Smooth muscle cell (in vitro differentiated cells): ENCODE measurements around the gene NAP1L2. TPM values are rescaled to one million over a fixed set of nuclear protein-coding genes. Genes with fewer than 3 reads are reported as not detected.
"Not testable (repeated sequence)": the region's sequence is repeated elsewhere in the genome, so short reads cannot be mapped to it uniquely, and the experiment has no call there.

Source experiments
- DNase-seq: peaks from one replicate; lab custom pipeline; 2025; ENCODE audit not compliant: unreplicated experiment; lab: John Stamatoyannopoulos, UW
- H2AFZ ChIP-seq: fragments of 200-600 bp; sonication (generic); 2 replicates; pipeline ENCODE4 v1.6.0; 2016; ENCODE audit warnings: antibody characterized with exemption, low read depth, mild to moderate bottlenecking
- H3F3A ChIP-seq: fragments of 200-600 bp; sonication (generic); 2 replicates; pipeline ENCODE4 v1.6.0; 2017; ENCODE audit warnings: antibody characterized with exemption, low read depth
- H3K27ac ChIP-seq: fragments of 200-600 bp; sonication (generic); 2 replicates; pipeline ENCODE4 v1.5.1; 2016; ENCODE audit warnings: low read depth, mild to moderate bottlenecking
- H3K27me3 ChIP-seq: fragments of 200-600 bp; sonication (generic); 2 replicates; pipeline ENCODE4 v1.6.1; 2016; ENCODE audit warnings: low read depth, mild to moderate bottlenecking
- H3K36me3 ChIP-seq: fragments of 200-600 bp; sonication (generic); 2 replicates; pipeline ENCODE4 v1.5.1; 2016; ENCODE audit warnings: low read depth
- H3K4me1 ChIP-seq: fragments of 200-600 bp; sonication (generic); 2 replicates; pipeline ENCODE4 v1.5.1; 2016; ENCODE audit warnings: low read depth
- H3K4me2 ChIP-seq: fragments of 200-600 bp; sonication (generic); 2 replicates; pipeline ENCODE4 v1.6.0; 2016; ENCODE audit warnings: mild to moderate bottlenecking
- H3K4me3 ChIP-seq: fragments of 200-600 bp; sonication (generic); 2 replicates; pipeline ENCODE4 v1.5.1; 2016; ENCODE audit warnings: mild to moderate bottlenecking
- H3K79me2 ChIP-seq: fragments of 200-600 bp; sonication (generic); 2 replicates; pipeline ENCODE4 v1.6.0; 2016; ENCODE audit warnings: low read depth, mild to moderate bottlenecking
- H3K9ac ChIP-seq: fragments of 200-600 bp; sonication (generic); 2 replicates; pipeline ENCODE4 v1.6.0; 2016; ENCODE audit warnings: low read depth
- H3K9me3 ChIP-seq: fragments of 200-600 bp; sonication (generic); replicated peaks from 2 replicates; pipeline ENCODE4 v1.5.1; 2016; ENCODE audit warnings: low read depth
- H4K20me1 ChIP-seq: fragments of 200-600 bp; sonication (generic); 2 replicates; pipeline ENCODE4 v1.6.0; 2016; ENCODE audit warnings: low read depth
- WGBS: methylation state at CpG from one replicate; pipeline ENCODE4 v1.1.7; 2016; ENCODE audit warnings: low lambda C conversion rate; 5-methylcytosine and 5-hydroxymethylcytosine counted together
- polyA plus RNA-seq: library from polyadenylated mRNA; unstranded; fragments of >200 nt; fragmentation: Nextera tagmentation; extraction: Ambion mirVana; gene quantifications from 2 replicates; pipeline ENCODE4 v1.2.1, GENCODE V29; 2016
- total RNA-seq: library from RNA; depleted of rRNA; stranded (reverse); fragments of >200 nt; gene quantifications from 2 replicates; pipeline ENCODE4 v1.2.3, GENCODE V29; 2014
- TF ChIP-seq, protein P1 (sequence below): fragments of 200-600 bp; sonication (generic); IDR thresholded peaks from 2 replicates; pipeline ENCODE4 v1.5.1; 2017; ENCODE audit warnings: borderline replicate concordance, mild to moderate bottlenecking, antibody characterized with exemption; ENCODE audit not compliant: insufficient read depth, poor library complexity, severe bottlenecking

The NAP1L2 gene
- total and polyA plus RNA-seq, 2 experiments from 2014 or later: 0.23 to 0.27 TPM

DNA sequence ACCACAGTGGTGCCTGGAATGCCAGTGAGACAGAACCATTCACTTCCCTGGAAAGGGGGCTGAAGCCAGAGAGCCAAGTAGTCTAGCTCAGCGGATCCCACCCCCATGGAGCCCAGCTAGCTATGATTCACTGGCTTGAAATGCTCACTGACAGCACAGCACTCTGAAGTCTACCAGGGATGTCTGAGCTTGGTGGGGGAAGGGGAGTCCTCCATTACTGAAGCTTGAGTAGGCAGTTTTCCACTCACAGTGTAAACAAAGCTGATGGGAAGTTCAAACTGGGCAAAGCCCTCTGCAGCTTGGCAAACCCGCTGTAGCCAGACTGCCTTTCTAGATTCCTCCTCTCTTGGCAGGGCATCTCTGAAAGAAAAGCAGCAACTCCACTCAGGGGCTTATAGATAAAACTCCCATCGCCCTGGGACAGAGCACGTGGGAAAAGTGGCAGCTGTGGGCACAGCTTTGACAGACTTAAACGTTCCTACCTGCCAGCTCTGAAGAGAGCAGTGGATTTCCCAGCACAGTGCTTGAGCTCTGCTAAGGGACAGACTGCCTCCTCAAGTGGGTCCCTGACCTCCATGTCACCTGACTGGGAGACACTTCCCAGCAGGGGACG lies 32.0 kb downstream of the NAP1L2 start:
- Histone ChIP-seq H3K36me3 (no peaks in the 10 kb centered on the region), H3K79me2 (no peaks in the 10 kb centered on the region), H3K27me3 (no peaks in the 10 kb centered on the region), H2AFZ (no peak overlapping the region), H3K4me2 (no peak overlapping the region), H3K4me1 (no peaks in the 10 kb centered on the region), H3K9me3 (no peaks in the 10 kb centered on the region), H3F3A (no peaks in the 10 kb centered on the region), H4K20me1 (no peaks in the 10 kb centered on the region), H3K4me3 (no peak overlapping the region), H3K27ac (no peak overlapping the region), H3K9ac (no peak overlapping the region)
- DNase-seq: no peak
- TF ChIP-seq, protein P1, sequence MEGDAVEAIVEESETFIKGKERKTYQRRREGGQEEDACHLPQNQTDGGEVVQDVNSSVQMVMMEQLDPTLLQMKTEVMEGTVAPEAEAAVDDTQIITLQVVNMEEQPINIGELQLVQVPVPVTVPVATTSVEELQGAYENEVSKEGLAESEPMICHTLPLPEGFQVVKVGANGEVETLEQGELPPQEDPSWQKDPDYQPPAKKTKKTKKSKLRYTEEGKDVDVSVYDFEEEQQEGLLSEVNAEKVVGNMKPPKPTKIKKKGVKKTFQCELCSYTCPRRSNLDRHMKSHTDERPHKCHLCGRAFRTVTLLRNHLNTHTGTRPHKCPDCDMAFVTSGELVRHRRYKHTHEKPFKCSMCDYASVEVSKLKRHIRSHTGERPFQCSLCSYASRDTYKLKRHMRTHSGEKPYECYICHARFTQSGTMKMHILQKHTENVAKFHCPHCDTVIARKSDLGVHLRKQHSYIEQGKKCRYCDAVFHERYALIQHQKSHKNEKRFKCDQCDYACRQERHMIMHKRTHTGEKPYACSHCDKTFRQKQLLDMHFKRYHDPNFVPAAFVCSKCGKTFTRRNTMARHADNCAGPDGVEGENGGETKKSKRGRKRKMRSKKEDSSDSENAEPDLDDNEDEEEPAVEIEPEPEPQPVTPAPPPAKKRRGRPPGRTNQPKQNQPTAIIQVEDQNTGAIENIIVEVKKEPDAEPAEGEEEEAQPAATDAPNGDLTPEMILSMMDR: no peak
- 76% methylated on average over 6 of the region's 6 CpGs for WGBS

DNA sequence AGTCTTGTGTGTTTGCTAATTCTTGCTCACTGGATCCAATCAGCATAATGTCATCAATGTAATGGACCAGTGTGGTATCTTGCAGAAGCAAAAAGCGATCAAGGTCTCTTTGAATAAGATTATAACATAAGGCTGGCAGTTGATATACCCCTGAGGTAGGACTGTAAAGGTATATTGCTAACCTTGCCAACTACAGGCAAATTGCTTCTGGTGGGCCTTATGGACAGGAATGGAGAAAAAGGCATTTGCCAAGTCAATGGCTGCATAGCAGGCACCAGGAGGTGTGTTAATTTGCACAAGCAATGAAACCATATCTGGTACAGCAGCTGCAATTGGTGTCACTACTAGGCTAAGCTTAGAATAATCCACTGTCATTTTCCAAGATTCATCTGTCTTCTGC lies 45.7 kb downstream of the NAP1L2 start:
- H3K36me3 ChIP-seq, H3K9me3 ChIP-seq, H3K27me3 ChIP-seq, H2AFZ ChIP-seq, H3F3A ChIP-seq, H4K20me1 ChIP-seq, DNase-seq, H3K4me2 ChIP-seq, H3K27ac ChIP-seq, H3K4me3 ChIP-seq, H3K4me1 ChIP-seq, H3K9ac ChIP-seq, H3K79me2 ChIP-seq: not testable (repeated sequence)
- WGBS: 54% methylated on average over 1 of the region's 1 CpG

Other genes starting within 250 kb of the NAP1L2 start
- gene PABPC1L2B, start 211.9 kb downstream of the NAP1L2 start, total RNA-seq: not detected in 2 replicates
- not detected in 2 replicates for gene PABPC1L2B, start 211.9 kb downstream of the NAP1L2 start, polyA plus RNA-seq
- not detected in 2 replicates for gene PABPC1L2A, start 135.3 kb downstream of the NAP1L2 start, total RNA-seq
- gene PABPC1L2A, start 135.3 kb downstream of the NAP1L2 start, polyA plus RNA-seq: not detected in 2 replicates
- not detected in 2 replicates for gene CDX4, start 232.2 kb upstream of the NAP1L2 start, total RNA-seq
- gene CDX4, start 232.2 kb upstream of the NAP1L2 start, polyA plus RNA-seq: not detected in 2 replicates